ENCODE measurements around the gene CRYBG3.

Gene CRYBG3

DNA sequence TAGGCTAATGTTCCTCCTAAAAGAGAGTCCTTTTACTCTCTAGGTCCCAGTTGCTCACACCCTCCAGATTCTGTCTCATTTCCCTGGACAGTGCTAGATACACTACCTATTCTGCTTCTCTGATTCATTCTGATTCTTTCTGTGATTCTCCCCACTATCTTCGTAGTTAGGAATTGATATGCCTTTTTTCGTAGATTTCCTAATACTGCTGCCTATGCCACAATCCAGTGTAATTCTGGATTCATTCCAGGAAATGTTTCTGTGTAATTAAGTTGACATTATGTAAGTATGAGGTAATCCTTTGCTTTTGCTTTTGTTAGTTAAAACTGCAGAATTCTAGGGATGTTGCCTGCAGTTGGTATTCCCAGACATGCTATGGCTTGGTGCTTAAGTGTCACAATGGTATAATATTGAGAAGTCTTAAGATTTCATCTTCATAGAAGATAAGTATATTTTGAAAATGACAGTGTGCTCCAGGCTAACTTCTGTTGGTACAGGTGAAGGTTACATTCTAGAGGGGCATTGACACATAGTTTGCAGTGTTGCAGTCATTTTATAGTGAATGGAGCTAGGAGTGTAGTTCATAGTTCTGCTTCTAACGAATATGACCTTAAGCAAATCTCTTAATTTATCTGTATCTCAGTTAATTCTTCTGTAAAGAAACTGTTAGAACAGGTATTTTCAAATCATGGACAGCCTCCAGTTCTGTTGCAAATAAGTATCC, 96.2 kb downstream of the CRYBG3 start:
- H3K27ac ChIP-seq, result no peak overlapping the region
- TF ChIP-seq, protein P1, sequence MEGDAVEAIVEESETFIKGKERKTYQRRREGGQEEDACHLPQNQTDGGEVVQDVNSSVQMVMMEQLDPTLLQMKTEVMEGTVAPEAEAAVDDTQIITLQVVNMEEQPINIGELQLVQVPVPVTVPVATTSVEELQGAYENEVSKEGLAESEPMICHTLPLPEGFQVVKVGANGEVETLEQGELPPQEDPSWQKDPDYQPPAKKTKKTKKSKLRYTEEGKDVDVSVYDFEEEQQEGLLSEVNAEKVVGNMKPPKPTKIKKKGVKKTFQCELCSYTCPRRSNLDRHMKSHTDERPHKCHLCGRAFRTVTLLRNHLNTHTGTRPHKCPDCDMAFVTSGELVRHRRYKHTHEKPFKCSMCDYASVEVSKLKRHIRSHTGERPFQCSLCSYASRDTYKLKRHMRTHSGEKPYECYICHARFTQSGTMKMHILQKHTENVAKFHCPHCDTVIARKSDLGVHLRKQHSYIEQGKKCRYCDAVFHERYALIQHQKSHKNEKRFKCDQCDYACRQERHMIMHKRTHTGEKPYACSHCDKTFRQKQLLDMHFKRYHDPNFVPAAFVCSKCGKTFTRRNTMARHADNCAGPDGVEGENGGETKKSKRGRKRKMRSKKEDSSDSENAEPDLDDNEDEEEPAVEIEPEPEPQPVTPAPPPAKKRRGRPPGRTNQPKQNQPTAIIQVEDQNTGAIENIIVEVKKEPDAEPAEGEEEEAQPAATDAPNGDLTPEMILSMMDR (conservative IDR thresholded peaks at IDR 0.05), result no peak

DNA sequence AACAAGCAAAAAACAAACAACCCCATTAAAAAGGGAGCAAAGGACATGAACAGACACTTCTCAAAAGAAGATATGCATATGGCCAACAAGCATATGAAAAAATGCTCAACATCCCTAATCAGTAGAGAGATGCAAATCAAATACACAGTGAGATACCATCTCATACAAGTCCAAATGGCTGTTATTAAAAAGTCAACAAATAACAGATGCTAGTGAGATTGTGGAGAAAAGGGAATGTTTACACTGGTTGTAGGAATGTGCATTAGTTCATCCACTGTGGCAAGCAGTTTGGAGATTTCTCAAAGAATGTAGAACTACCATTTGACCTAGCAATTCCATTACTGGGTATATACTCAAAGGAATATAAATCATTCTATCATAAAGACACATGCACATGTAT, 105.9 kb downstream of the CRYBG3 start:
- H3K27ac ChIP-seq, result peak overlapping the region; percentile 51
- TF ChIP-seq, protein P1 (conservative IDR thresholded peaks at IDR 0.05), result no peak

DNA sequence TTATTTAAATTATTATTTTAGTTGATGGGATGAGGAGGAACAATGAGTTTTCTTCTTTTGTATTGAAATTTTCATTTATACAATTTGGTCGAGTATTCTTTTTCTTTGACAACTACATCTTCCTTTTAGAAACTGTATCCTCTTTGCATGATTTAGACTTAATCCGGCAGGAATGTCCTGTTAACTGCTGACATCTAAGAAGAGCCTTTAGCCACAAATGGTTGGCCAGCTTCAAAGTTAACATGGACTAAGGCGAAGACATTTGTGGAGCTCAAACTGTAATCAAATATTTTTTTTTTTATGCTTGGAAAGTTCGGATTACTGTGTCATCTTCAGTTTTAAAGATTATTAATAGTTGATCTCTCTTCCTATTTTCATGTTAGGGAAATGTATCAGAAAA, 107.2 kb downstream of the CRYBG3 start:
- peak overlapping the region; percentile 51; the same call in 1 of the 2 replicates for H3K27ac ChIP-seq
- TF ChIP-seq, protein P1 (conservative IDR thresholded peaks at IDR 0.05), result no peak

DNA sequence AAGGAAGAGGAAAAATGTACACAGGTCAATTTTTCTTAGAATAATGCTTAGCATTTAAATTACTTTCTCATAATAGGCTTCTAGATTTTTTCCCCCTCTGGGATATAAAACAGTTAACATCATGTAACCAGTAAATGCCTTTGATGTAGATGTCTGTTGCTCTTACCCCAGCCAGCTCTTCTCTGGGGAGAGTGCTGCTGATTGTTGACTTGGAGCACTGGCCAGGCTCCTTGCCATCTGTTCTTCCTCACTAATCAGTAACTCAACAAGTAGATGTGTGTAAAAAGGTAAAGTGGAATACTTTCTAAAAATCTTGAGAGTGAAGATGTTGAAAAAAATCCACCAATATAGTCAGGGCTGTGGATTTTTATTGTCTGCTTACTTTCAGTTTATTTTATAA, 108.2 kb downstream of the CRYBG3 start:
- H3K27ac ChIP-seq, result peak overlapping the region; percentile 35
- TF ChIP-seq, protein P1 (conservative IDR thresholded peaks at IDR 0.05), result no peak

DNA sequence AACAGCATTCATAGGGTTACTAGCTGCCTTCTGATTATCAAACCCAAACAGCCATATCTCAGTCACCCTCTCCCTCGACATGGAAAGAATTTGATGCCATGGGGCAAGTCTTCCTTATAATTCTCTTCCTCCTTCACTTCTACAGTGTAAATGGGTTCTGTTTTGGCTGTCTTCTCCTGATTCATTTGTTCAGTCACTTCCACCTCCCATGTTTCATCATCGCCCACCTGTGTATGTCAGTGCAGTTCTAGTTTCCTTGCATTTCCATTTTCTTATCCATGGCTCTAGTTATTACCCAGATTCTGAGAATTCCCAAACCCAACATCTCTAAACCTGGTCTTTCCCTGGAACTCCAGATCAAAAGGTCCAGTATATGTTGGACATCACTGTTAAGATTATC, 109.4 kb downstream of the CRYBG3 start:
- TF ChIP-seq, protein P1 (conservative IDR thresholded peaks at IDR 0.05), result no peak

DNA sequence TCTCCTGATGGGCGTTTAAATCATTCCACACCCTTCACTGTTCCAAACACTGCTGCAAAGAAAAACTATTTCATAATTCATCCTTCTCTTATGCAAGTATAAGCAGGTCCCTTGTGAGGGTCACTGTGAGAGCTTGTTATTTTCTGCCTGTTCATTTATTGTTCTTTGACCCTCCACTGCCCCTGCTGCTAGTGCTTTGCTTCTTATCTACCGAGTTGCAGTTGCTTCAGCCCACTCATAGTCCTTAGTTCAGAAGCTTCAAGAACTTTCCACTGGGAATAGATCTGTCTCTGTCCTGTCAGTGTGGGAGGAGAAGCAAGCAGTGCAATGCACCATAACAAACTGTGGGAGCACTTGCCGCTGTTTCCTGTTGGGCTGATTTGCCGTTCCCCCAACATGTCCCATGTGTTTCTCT, 110.6 kb downstream of the CRYBG3 start:
- TF ChIP-seq, protein P1 (conservative IDR thresholded peaks at IDR 0.05), result no peak
- no peak overlapping the region for H3K27ac ChIP-seq

More for the DNA sequence above, 109.4 kb downstream of the CRYBG3 start:
- no peak overlapping the region for H3K27ac ChIP-seq

DNA sequence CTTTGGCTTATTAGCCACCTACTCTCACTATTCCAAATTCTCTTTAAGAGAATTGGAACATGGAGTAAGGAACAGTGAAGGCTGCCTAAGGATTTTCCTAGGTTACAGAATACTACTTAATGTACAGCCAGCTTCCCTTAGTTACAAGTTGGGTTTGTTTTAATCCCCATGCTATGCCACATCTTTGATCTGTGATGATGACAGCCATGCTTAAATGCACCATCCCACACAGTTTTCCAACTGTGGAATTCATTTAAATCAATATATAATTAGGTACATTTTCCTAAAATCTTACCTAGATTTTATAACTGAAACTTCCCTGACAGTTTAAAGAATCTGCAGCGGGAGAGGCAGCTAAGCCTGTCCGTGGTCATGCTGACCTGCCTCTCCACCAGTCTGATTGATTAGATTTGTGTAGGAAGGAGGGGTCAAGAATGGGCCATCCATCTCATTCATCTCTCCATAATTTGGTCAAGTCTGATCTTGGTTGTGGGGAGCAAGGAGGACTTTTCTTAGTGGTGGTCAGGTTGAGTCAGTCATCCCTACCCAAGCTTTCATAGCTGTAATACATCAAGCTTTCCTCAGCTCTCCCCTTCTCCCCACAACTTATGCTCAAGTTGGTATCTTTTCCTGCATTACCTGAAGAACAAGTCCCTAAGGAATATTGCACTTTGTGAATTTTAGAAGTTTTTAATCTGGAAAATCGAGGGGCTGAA, 113.3 kb downstream of the CRYBG3 start:
- TF ChIP-seq, protein P1 (conservative IDR thresholded peaks at IDR 0.05), result no peak
- H3K27ac ChIP-seq, result no peak overlapping the region
